Right atrium auricular region (tissue), 2 donors: ENCODE measurements around the gene MYCT1. TPM values are rescaled to one million over a fixed set of nuclear protein-coding genes. Genes with fewer than 3 reads are reported as not detected.
A peak's percentile ranks its signal among the peaks of the same experiment; 100 is the strongest.
"Not testable (repeated sequence)": the region's sequence is repeated elsewhere in the genome, so short reads cannot be mapped to it uniquely, and the experiment has no call there.

Experiments
- DNase-seq: peaks from one replicate; pipeline ENCODE4 v3.0.0-alpha.2; 2019; ENCODE audit warnings: low spot score
- H3K27ac ChIP-seq, 2 donors: fragments of 200-600 bp; sonication (generic); 1 replicate in 1 of 2; 2 replicates in 1 of 2; pipeline ENCODE4 v1.5.1; 2016 to 2019
- H3K27me3 ChIP-seq, 2 donors: fragments of 200-600 bp; sonication (generic); one replicate each; pipeline versions ENCODE4 v1.5.1 to v1.6.0; 2017 to 2019
- H3K36me3 ChIP-seq: fragments of 200-600 bp; sonication (generic); one replicate; pipeline ENCODE4 v1.5.1; 2016
- H3K4me1 ChIP-seq, 2 donors: fragments of 200-600 bp; sonication (generic); one replicate each; pipeline versions ENCODE4 v1.5.1 to v1.6.0; 2017 to 2019
- H3K4me3 ChIP-seq, 2 donors: fragments of 200-600 bp; sonication (generic); 1 replicate in 1 of 2; 2 replicates in 1 of 2; pipeline ENCODE4 v1.5.1; 2017 to 2019; ENCODE audit warnings: mild to moderate bottlenecking in 1 of 2, moderate library complexity in 1 of 2
- H3K9me3 ChIP-seq, 2 donors: fragments of 200-600 bp; sonication (generic); one replicate each; pipeline ENCODE4 v1.5.1; 2019
- CTCF ChIP-seq, 2 donors: fragments of 200-600 bp; sonication (generic); IDR thresholded peaks; one replicate each; pipeline ENCODE4 v1.5.1; 2019; ENCODE audit warnings: antibody characterized with exemption in 2 of 2
- total RNA-seq, 2 donors: library from RNA; depleted of rRNA; stranded (reverse); fragments of >200 nt; gene quantifications; one replicate each; pipeline ENCODE4 v1.1.0, GENCODE V29; 2016

Gene MYCT1
- total RNA-seq, 2 donors from 2014 or later: 8.1 to 15.0 TPM

GRCh38 chr6:152701863-152702401, 4.2 kb downstream of the MYCT1 start:
- H3K36me3 ChIP-seq: no peaks in the 10 kb centered on the region
- H3K9me3 ChIP-seq: peaks cover 0 to 2% of the 10 kb centered on the region in 2 donors
- H3K4me3 ChIP-seq: no peak overlapping the region
- DNase-seq: no peak
- H3K4me1 ChIP-seq: no peaks in the 10 kb centered on the region
- peak overlapping the region in 1 of 2 donors; percentile 10 for H3K27ac ChIP-seq
- TF ChIP-seq CTCF (IDR thresholded peaks at IDR 0.05): no peak
- no peaks in the 10 kb centered on the region for H3K27me3 ChIP-seq

- not testable (repeated sequence) for H3K27ac ChIP-seq, DNase-seq, H3K36me3 ChIP-seq, H3K4me3 ChIP-seq, H3K4me1 ChIP-seq, H3K27me3 ChIP-seq
- peaks cover 0 to 19% of the 10 kb centered on the region in 2 donors for H3K9me3 ChIP-seq
These were observed 6.1 kb downstream of the MYCT1 start for GRCh38 chr6:152703750-152704149.

GRCh38 chr6:152705327-152705726, 7.6 kb downstream of the MYCT1 start:
- Histone ChIP-seq H3K4me3 (no peak overlapping the region), H3K4me1 (no peaks in the 10 kb centered on the region), H3K9me3 (peaks cover 0 to 19% of the 10 kb centered on the region in 2 donors), H3K27me3 (no peaks in the 10 kb centered on the region), H3K36me3 (no peaks in the 10 kb centered on the region), H3K27ac (no peak overlapping the region)
- no peak for TF ChIP-seq CTCF (IDR thresholded peaks at IDR 0.05)
- DNase-seq: no peak

GRCh38 chr6:152716322-152716721, 18.6 kb downstream of the MYCT1 start:
- H3K36me3 ChIP-seq: no peaks in the 10 kb centered on the region
- peaks cover 0 to 14% of the 10 kb centered on the region in 2 donors for H3K9me3 ChIP-seq
- no peak overlapping the region for H3K27ac ChIP-seq
- no peak overlapping the region for H3K4me3 ChIP-seq
- no peak for TF ChIP-seq CTCF (IDR thresholded peaks at IDR 0.05)
- no peaks in the 10 kb centered on the region for H3K4me1 ChIP-seq
- H3K27me3 ChIP-seq: no peaks in the 10 kb centered on the region
- no peak for DNase-seq

GRCh38 chr6:152720974-152721373, 23.3 kb downstream of the MYCT1 start:
- no peaks in the 10 kb centered on the region for H3K9me3 ChIP-seq
- H3K4me3 ChIP-seq: no peak overlapping the region
- H3K27ac ChIP-seq: no peak overlapping the region
- no peaks in the 10 kb centered on the region for H3K27me3 ChIP-seq
- no peaks in the 10 kb centered on the region for H3K36me3 ChIP-seq
- H3K4me1 ChIP-seq: no peaks in the 10 kb centered on the region
- no peak for TF ChIP-seq CTCF (IDR thresholded peaks at IDR 0.05)
- no peak for DNase-seq

- Histone ChIP-seq H3K27ac (no peak overlapping the region), H3K4me1 (no peaks in the 10 kb centered on the region), H3K4me3 (no peak overlapping the region), H3K27me3 (no peaks in the 10 kb centered on the region), H3K36me3 (no peaks in the 10 kb centered on the region), H3K9me3 (no peaks in the 10 kb centered on the region)
- no peak for TF ChIP-seq CTCF (IDR thresholded peaks at IDR 0.05)
- no peak for DNase-seq
These were observed 24.3 kb downstream of the MYCT1 start for GRCh38 chr6:152721956-152722355.
